Keratinocyte (primary cell): ENCODE results near the gene CSTB. TPM values are rescaled to one million over a fixed set of nuclear protein-coding genes. Genes with fewer than 3 reads are reported as not detected.
A peak's percentile ranks its signal among the peaks of the same experiment; 100 is the strongest.

Experiments used
- DNase-seq: peaks from one replicate; pipeline ENCODE4 v3.0.0-alpha.2; 2011; ENCODE audit warnings: low read depth, missing footprints, low spot score
- FAIRE-seq: peaks from 2 replicates; lab custom pipeline; 2011; peaks lifted over from hg19 to GRCh38; lab: Jason Lieb, UNC
- H2AFZ ChIP-seq: 2 replicates; pipeline ENCODE4 v1.6.0; 2012; ENCODE audit warnings: low read length, control low read depth, inconsistent platforms; ENCODE audit not compliant: control insufficient read depth
- H3K27ac ChIP-seq: 2 replicates; pipeline ENCODE4 v1.5.1; 2011; ENCODE audit warnings: low read length; ENCODE audit not compliant: control insufficient read depth, insufficient read depth
- H3K27me3 ChIP-seq: 3 replicates; pipeline ENCODE4 v1.6.0; 2011; ENCODE audit warnings: low read length; ENCODE audit not compliant: control insufficient read depth, insufficient read depth; ENCODE audit errors: extremely low read depth
- H3K36me3 ChIP-seq, 2 experiments: 2 replicates in 1 of 2; 3 replicates in 1 of 2; pipeline ENCODE4 v1.5.1; 2011; ENCODE audit warnings: low read length in 2 of 2, mild to moderate bottlenecking in 1 of 2; ENCODE audit not compliant: control insufficient read depth in 2 of 2, insufficient read depth in 2 of 2; ENCODE audit errors: extremely low read depth in 1 of 2
- H3K4me1 ChIP-seq: 3 replicates; pipeline ENCODE4 v1.5.1; 2011; ENCODE audit warnings: low read length; ENCODE audit not compliant: control insufficient read depth, insufficient read depth; ENCODE audit errors: extremely low read depth
- H3K4me2 ChIP-seq: 3 replicates; pipeline ENCODE4 v1.6.0; 2011; ENCODE audit warnings: low read depth, low read length; ENCODE audit not compliant: control insufficient read depth, insufficient read depth; ENCODE audit errors: extremely low read depth
- H3K4me3 ChIP-seq, 3 experiments: fragments of 200-600 bp in 1 of 3; sonication (generic) in 1 of 3; 2 replicates in 2 of 3; 3 replicates in 1 of 3; pipeline ENCODE4 v1.5.1; 2011 to 2016; ENCODE audit warnings: low read length in 3 of 3, mild to moderate bottlenecking in 3 of 3, control low read depth in 2 of 3, inconsistent platforms in 1 of 3, low read depth in 1 of 3, mixed read lengths in 1 of 3, mixed run types in 1 of 3, moderate library complexity in 1 of 3; ENCODE audit not compliant: control insufficient read depth in 2 of 3, insufficient read depth in 2 of 3; ENCODE audit errors: extremely low read depth in 1 of 3
- H3K79me2 ChIP-seq: 2 replicates; pipeline ENCODE4 v1.6.0; 2012; ENCODE audit warnings: low read length; ENCODE audit not compliant: control insufficient read depth, insufficient read depth
- H3K9ac ChIP-seq: 3 replicates; pipeline ENCODE4 v1.6.0; 2011; ENCODE audit warnings: low read length; ENCODE audit not compliant: control insufficient read depth, insufficient read depth; ENCODE audit errors: extremely low read depth
- H3K9me1 ChIP-seq: 3 replicates; pipeline ENCODE4 v1.6.0; 2011; ENCODE audit warnings: low read length; ENCODE audit not compliant: control insufficient read depth, insufficient read depth; ENCODE audit errors: extremely low read depth
- H3K9me3 ChIP-seq: 2 replicates; pipeline ENCODE4 v1.5.1; 2012; ENCODE audit warnings: low read depth, low read length; ENCODE audit not compliant: control insufficient read depth
- H4K20me1 ChIP-seq: 3 replicates; pipeline ENCODE4 v1.6.0; 2011; ENCODE audit warnings: low read length; ENCODE audit not compliant: control insufficient read depth, insufficient read depth; ENCODE audit errors: extremely low read depth
- CTCF ChIP-seq, 3 experiments: IDR thresholded peaks in 1 of 3; conservative IDR thresholded peaks in 1 of 3; optimal IDR thresholded peaks in 1 of 3; 2 replicates in 2 of 3; 3 replicates in 1 of 3; pipeline versions ENCODE3 to v1.5.1; 2011; ENCODE audit warnings: low read length in 3 of 3, mild to moderate bottlenecking in 3 of 3, moderate library complexity in 2 of 3, control low read depth in 1 of 3, inconsistent platforms in 1 of 3; ENCODE audit not compliant: insufficient read depth in 2 of 3; ENCODE audit errors: extremely low read depth in 1 of 3
- EZH2 ChIP-seq: IDR thresholded peaks from one replicate; pipeline ENCODE4 v1.6.1; 2012; ENCODE audit warnings: inconsistent platforms, mild to moderate bottlenecking, low read length, moderate library complexity
- dilution Hi-C: fragments of 300-500 bp; cut with MboI; formaldehyde crosslinking; loops from one replicate; pipeline ENCODE4 v1.7.0; 2020; ENCODE audit warnings: low sequenced_read_pairs; ENCODE audit not compliant: extremely low pct_ligation_motif_present
- polyA plus RNA-seq, 5 experiments: library from polyadenylated mRNA; depleted of rRNA in 3 of 5; stranded (reverse) in 3 of 5; stranded (forward) in 1 of 5; unstranded in 1 of 5; fragments of >200 nt; gene quantifications; 1 replicate in 1 of 5; 2 replicates in 3 of 5; 3 replicates in 1 of 5; pipeline versions ENCODE4 v1.2.1 to v1.2.3, GENCODE V29; 2011 to 2012; ENCODE audit warnings: missing spikeins in 2 of 5, low read depth in 1 of 5, low replicate concordance in 1 of 5

The CSTB gene
- polyA plus RNA-seq, 1 donor (not counting 4 experiments of a cell fraction or from before 2014, with no cell fraction given), result 126 TPM

- H3K9me3 ChIP-seq, result no peaks in the 10 kb centered on the region
- H3K9ac ChIP-seq, result no peak overlapping the region
- H3K4me3 ChIP-seq, result no peak overlapping the region
- H3K36me3 ChIP-seq, result peaks cover 27 to 39% of the 10 kb centered on the region in 2 experiments
- H3K79me2 ChIP-seq, result no peaks in the 10 kb centered on the region
- no peak overlapping the region for H3K4me2 ChIP-seq
- H3K27ac ChIP-seq, result peak overlapping the region; percentile 71
- H2AFZ ChIP-seq, result no peak overlapping the region
- FAIRE-seq (no peak), DNase-seq (no peak)
- H3K27me3 ChIP-seq, result no peaks in the 10 kb centered on the region
- TF ChIP-seq EZH2 (no peak), CTCF (optimal IDR thresholded peaks at IDR 0.05 in 1 of 3, IDR thresholded peaks at IDR 0.05 in 1 of 3, conservative IDR thresholded peaks at IDR 0.05 in 1 of 3; ENCODE audit: extremely low read depth in 1 of 3, insufficient read depth in 2 of 3, low read length in 3 of 3) (no peak)
- peaks cover 34% of the 10 kb centered on the region for H3K4me1 ChIP-seq
- H4K20me1 ChIP-seq, result peaks cover 8% of the 10 kb centered on the region
- no peaks in the 10 kb centered on the region for H3K9me1 ChIP-seq
- dilution Hi-C loops, result no loop called here
These were observed 14.2 kb downstream of the CSTB start for GRCh38 chr21:43761886-43762285.

GRCh38 chr21:43760391-43760958, 15.6 kb downstream of the CSTB start:
- H3K4me3 ChIP-seq, result no peak overlapping the region
- FAIRE-seq, result no peak
- TF ChIP-seq EZH2 (no peak), CTCF (optimal IDR thresholded peaks at IDR 0.05 in 1 of 3, IDR thresholded peaks at IDR 0.05 in 1 of 3, conservative IDR thresholded peaks at IDR 0.05 in 1 of 3; ENCODE audit: extremely low read depth in 1 of 3, insufficient read depth in 2 of 3, low read length in 3 of 3) (no peak)
- dilution Hi-C loops, result no loop called here
- no peaks in the 10 kb centered on the region for H3K27me3 ChIP-seq
- no peaks in the 10 kb centered on the region for H3K9me3 ChIP-seq
- DNase-seq, result no peak
- peaks cover 34% of the 10 kb centered on the region for H3K4me1 ChIP-seq
- H3K9ac ChIP-seq, result no peak overlapping the region
- no peak overlapping the region for H3K27ac ChIP-seq
- no peaks in the 10 kb centered on the region for H3K79me2 ChIP-seq
- H4K20me1 ChIP-seq, result peaks cover 8% of the 10 kb centered on the region
- H2AFZ ChIP-seq, result no peak overlapping the region
- H3K36me3 ChIP-seq, result peaks cover 34 to 51% of the 10 kb centered on the region in 2 experiments
- no peak overlapping the region for H3K4me2 ChIP-seq
- no peaks in the 10 kb centered on the region for H3K9me1 ChIP-seq
